ENCODE results near the gene LRP5.

DNA sequence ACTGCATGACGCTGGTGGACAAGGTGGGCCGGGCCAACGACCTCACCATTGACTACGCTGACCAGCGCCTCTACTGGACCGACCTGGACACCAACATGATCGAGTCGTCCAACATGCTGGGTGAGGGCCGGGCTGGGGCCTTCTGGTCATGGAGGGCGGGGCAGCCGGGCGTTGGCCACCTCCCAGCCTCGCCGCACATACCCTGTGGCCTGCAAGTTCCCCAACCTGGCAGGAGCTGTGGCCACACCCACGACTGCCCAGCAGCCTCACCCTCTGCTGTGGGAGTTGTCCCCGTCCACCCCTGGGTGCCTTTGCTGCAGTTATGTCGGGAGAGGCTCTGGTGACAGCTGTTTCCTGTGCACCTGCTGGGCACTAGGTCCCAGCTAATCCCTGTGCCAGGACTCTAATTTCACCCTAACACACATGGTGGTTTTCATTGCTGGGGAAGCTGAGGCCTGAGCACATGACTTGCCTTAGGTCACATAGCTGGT, 99.2 kb downstream of the LRP5 start:
- TF ChIP-seq, protein P1, sequence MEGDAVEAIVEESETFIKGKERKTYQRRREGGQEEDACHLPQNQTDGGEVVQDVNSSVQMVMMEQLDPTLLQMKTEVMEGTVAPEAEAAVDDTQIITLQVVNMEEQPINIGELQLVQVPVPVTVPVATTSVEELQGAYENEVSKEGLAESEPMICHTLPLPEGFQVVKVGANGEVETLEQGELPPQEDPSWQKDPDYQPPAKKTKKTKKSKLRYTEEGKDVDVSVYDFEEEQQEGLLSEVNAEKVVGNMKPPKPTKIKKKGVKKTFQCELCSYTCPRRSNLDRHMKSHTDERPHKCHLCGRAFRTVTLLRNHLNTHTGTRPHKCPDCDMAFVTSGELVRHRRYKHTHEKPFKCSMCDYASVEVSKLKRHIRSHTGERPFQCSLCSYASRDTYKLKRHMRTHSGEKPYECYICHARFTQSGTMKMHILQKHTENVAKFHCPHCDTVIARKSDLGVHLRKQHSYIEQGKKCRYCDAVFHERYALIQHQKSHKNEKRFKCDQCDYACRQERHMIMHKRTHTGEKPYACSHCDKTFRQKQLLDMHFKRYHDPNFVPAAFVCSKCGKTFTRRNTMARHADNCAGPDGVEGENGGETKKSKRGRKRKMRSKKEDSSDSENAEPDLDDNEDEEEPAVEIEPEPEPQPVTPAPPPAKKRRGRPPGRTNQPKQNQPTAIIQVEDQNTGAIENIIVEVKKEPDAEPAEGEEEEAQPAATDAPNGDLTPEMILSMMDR (conservative IDR thresholded peaks at IDR 0.05): no peak
- TF ChIP-seq EZH2 (IDR thresholded peaks at IDR 0.05; ENCODE audit: low read depth): no peak
